Measurements from ENCODE around the gene C15orf61. TPM values are rescaled to one million over a fixed set of nuclear protein-coding genes. Genes with fewer than 3 reads are reported as not detected.
A peak's percentile ranks its signal among the peaks of the same experiment; 100 is the strongest.

The C15orf61 gene
- total and polyA plus RNA-seq, 2 of the 13 experiments (the other 11 are each of a cell fraction or from before 2014, with no cell fraction given): 2.1 to 6.6 TPM

DNA sequence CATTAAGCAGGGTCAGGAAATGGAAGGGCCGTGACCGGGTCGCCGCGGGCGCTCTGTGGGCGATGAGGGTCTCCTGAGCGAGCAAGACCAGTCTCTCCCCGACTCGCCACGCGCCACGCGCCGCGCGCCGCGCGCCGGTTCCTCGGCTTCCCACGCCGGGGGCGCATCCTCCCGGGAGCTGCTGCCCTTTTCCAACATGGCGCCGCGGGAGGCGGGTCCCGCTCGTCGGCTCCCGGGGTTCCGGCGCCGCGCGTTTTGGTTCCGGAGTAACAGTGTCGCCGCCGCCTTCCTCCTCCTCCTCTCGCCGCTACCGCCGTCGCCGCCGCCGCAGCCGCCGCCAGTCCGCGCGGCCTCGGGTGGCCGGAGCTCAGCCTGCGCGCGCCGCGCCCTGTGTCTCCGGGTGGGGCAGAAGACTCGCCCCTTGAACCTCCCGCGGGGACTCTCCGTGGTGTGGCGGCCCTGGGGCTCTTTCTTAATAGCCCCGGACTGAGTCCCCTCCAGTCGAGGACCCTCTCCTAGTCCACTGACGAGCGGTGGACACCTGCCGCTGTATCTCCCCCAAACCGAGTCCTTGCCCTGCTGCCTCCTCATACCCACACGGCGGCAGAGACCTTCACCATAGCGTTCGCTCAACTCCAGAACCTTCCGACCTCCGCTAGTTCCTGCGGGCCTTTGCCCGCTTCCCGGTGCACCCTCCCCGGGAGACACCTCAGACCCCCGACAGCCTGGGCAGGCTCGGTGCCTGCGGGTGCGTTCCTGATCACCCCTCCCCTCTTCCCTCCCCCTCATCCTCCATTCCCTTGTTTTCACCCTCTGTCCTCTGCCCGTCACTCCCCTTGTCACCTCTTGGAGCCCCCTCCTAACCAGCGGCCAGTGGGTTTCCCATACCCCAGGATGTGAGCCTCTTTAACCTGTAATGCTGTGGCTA, 21.8 kb downstream of the C15orf61 start, which contains the start of gene MAP2K5 (continued):
- TF ChIP-seq, protein P1, sequence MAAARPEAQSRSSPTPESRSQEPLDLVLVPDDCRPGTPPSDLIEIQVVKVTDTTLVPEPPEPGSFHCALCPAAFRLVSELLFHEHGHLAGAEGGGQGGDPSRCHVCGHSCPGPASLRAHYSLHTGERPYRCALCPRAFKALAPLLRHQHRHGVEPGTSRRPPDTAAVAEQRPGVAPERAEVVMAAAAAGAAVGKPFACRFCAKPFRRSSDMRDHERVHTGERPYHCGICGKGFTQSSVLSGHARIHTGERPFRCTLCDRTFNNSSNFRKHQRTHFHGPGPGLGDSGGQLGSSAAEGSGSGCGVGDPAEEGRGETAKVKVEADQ (CRISPR knock-in tag; IDR thresholded peaks at IDR 0.05; ENCODE audit: borderline replicate concordance): peak; percentile 62; the same call in 1 of the 2 replicates
- TF ChIP-seq ETV5 (CRISPR knock-in tag; IDR thresholded peaks at IDR 0.05; ENCODE audit: borderline replicate concordance) (peak; percentile 47; the same call in 1 of the 2 replicates), ZNF660 (CRISPR knock-in tag; IDR thresholded peaks at IDR 0.05; ENCODE audit: borderline replicate concordance, low read depth) (no peak), RBFOX2 (IDR thresholded peaks at IDR 0.05; ENCODE audit: low read depth, low read length) (peak; percentile 95), ZMYM4 (CRISPR knock-in tag; IDR thresholded peaks at IDR 0.05) (peak; percentile 56; the same call in 1 of the 2 replicates), KMT2A (CRISPR knock-in tag; IDR thresholded peaks at IDR 0.05) (peak; percentile 45; the same call in 1 of the 2 replicates), ZNF451 (CRISPR knock-in tag; IDR thresholded peaks at IDR 0.05) (peak; percentile 89), ZNF510 (CRISPR knock-in tag; IDR thresholded peaks at IDR 0.05; ENCODE audit: low read depth) (no peak), CHD4 (IDR thresholded peaks at IDR 0.05; ENCODE audit: borderline replicate concordance, low read length) (no peak), ISL2 (CRISPR knock-in tag; IDR thresholded peaks at IDR 0.05) (peak; percentile 57), ZNF75D (CRISPR knock-in tag; IDR thresholded peaks at IDR 0.05; ENCODE audit: borderline replicate concordance) (no peak), XRCC5 (optimal IDR thresholded peaks at IDR 0.05; ENCODE audit: low read length) (peak; percentile 41), ZZZ3 (CRISPR knock-in tag; IDR thresholded peaks at IDR 0.05; ENCODE audit: borderline replicate concordance) (no peak), ERF (CRISPR knock-in tag; IDR thresholded peaks at IDR 0.05) (0 out of 2 replicates have a peak, but pooled peaks have one; percentile 35)
- TF ChIP-seq, protein P2, sequence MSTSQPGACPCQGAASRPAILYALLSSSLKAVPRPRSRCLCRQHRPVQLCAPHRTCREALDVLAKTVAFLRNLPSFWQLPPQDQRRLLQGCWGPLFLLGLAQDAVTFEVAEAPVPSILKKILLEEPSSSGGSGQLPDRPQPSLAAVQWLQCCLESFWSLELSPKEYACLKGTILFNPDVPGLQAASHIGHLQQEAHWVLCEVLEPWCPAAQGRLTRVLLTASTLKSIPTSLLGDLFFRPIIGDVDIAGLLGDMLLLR (CRISPR knock-in tag; IDR thresholded peaks at IDR 0.05): peak; percentile 84; the same call in 1 of the 2 replicates
- TF ChIP-seq, protein P3, sequence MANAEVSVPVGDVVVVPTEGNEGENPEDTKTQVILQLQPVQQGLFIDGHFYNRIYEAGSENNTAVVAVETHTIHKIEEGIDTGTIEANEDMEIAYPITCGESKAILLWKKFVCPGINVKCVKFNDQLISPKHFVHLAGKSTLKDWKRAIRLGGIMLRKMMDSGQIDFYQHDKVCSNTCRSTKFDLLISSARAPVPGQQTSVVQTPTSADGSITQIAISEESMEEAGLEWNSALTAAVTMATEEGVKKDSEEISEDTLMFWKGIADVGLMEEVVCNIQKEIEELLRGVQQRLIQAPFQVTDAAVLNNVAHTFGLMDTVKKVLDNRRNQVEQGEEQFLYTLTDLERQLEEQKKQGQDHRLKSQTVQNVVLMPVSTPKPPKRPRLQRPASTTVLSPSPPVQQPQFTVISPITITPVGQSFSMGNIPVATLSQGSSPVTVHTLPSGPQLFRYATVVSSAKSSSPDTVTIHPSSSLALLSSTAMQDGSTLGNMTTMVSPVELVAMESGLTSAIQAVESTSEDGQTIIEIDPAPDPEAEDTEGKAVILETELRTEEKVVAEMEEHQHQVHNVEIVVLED (CRISPR knock-in tag; IDR thresholded peaks at IDR 0.05; ENCODE audit: borderline replicate concordance): peak; percentile 80
- TF ChIP-seq, protein P4, sequence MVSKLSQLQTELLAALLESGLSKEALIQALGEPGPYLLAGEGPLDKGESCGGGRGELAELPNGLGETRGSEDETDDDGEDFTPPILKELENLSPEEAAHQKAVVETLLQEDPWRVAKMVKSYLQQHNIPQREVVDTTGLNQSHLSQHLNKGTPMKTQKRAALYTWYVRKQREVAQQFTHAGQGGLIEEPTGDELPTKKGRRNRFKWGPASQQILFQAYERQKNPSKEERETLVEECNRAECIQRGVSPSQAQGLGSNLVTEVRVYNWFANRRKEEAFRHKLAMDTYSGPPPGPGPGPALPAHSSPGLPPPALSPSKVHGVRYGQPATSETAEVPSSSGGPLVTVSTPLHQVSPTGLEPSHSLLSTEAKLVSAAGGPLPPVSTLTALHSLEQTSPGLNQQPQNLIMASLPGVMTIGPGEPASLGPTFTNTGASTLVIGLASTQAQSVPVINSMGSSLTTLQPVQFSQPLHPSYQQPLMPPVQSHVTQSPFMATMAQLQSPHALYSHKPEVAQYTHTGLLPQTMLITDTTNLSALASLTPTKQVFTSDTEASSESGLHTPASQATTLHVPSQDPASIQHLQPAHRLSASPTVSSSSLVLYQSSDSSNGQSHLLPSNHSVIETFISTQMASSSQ (IDR thresholded peaks at IDR 0.05; ENCODE audit: low read depth): no peak
- TF ChIP-seq, protein P4 (CRISPR knock-in tag; IDR thresholded peaks at IDR 0.05; ENCODE audit: borderline replicate concordance): no peak
- TF ChIP-seq, protein P5, sequence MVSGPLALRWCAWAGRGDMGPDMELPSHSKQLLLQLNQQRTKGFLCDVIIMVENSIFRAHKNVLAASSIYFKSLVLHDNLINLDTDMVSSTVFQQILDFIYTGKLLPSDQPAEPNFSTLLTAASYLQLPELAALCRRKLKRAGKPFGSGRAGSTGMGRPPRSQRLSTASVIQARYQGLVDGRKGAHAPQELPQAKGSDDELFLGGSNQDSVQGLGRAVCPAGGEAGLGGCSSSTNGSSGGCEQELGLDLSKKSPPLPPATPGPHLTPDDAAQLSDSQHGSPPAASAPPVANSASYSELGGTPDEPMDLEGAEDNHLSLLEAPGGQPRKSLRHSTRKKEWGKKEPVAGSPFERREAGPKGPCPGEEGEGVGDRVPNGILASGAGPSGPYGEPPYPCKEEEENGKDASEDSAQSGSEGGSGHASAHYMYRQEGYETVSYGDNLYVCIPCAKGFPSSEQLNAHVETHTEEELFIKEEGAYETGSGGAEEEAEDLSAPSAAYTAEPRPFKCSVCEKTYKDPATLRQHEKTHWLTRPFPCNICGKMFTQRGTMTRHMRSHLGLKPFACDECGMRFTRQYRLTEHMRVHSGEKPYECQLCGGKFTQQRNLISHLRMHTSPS (CRISPR knock-in tag; IDR thresholded peaks at IDR 0.05; ENCODE audit: low read depth): no peak
